Measurements from ENCODE around the gene KLF3. TPM values are rescaled to one million over a fixed set of nuclear protein-coding genes. Genes with fewer than 3 reads are reported as not detected.

KLF3 gene
- total and polyA plus RNA-seq, 2 experiments from 2014 or later = 15.0 to 16.5 TPM

DNA sequence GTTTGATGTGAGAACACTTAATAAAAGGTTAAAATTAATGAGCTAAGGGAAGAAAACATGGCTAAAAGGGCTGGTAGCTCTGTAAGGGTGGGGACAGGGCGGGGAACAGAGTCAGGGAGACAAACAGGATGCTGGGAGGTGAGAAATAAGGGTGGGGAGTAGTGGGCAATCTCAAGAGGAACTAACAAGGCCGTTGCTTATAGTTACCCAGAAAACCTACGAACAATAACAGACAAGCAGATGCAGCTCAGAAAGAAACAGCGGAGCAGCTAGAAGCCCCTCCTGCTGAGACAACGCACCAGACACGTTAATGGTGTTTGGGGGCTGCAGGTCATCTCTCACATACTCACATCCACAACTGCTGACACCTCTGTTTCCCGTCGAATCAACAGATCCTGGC, 9.7 kb upstream of the KLF3 start:
- H3K9me2 ChIP-seq (ENCODE audit: insufficient read depth) = no peaks in the 10 kb centered on the region
- H4K20me1 ChIP-seq (replicated peaks; ENCODE audit: insufficient read depth) = no peaks in the 10 kb centered on the region
- TF ChIP-seq STAT1 (IDR thresholded peaks at IDR 0.05; ENCODE audit: unreplicated experiment) (no peak), ZNF114 (CRISPR knock-in tag; IDR thresholded peaks at IDR 0.05) (no peak)
- TF ChIP-seq, protein P1, sequence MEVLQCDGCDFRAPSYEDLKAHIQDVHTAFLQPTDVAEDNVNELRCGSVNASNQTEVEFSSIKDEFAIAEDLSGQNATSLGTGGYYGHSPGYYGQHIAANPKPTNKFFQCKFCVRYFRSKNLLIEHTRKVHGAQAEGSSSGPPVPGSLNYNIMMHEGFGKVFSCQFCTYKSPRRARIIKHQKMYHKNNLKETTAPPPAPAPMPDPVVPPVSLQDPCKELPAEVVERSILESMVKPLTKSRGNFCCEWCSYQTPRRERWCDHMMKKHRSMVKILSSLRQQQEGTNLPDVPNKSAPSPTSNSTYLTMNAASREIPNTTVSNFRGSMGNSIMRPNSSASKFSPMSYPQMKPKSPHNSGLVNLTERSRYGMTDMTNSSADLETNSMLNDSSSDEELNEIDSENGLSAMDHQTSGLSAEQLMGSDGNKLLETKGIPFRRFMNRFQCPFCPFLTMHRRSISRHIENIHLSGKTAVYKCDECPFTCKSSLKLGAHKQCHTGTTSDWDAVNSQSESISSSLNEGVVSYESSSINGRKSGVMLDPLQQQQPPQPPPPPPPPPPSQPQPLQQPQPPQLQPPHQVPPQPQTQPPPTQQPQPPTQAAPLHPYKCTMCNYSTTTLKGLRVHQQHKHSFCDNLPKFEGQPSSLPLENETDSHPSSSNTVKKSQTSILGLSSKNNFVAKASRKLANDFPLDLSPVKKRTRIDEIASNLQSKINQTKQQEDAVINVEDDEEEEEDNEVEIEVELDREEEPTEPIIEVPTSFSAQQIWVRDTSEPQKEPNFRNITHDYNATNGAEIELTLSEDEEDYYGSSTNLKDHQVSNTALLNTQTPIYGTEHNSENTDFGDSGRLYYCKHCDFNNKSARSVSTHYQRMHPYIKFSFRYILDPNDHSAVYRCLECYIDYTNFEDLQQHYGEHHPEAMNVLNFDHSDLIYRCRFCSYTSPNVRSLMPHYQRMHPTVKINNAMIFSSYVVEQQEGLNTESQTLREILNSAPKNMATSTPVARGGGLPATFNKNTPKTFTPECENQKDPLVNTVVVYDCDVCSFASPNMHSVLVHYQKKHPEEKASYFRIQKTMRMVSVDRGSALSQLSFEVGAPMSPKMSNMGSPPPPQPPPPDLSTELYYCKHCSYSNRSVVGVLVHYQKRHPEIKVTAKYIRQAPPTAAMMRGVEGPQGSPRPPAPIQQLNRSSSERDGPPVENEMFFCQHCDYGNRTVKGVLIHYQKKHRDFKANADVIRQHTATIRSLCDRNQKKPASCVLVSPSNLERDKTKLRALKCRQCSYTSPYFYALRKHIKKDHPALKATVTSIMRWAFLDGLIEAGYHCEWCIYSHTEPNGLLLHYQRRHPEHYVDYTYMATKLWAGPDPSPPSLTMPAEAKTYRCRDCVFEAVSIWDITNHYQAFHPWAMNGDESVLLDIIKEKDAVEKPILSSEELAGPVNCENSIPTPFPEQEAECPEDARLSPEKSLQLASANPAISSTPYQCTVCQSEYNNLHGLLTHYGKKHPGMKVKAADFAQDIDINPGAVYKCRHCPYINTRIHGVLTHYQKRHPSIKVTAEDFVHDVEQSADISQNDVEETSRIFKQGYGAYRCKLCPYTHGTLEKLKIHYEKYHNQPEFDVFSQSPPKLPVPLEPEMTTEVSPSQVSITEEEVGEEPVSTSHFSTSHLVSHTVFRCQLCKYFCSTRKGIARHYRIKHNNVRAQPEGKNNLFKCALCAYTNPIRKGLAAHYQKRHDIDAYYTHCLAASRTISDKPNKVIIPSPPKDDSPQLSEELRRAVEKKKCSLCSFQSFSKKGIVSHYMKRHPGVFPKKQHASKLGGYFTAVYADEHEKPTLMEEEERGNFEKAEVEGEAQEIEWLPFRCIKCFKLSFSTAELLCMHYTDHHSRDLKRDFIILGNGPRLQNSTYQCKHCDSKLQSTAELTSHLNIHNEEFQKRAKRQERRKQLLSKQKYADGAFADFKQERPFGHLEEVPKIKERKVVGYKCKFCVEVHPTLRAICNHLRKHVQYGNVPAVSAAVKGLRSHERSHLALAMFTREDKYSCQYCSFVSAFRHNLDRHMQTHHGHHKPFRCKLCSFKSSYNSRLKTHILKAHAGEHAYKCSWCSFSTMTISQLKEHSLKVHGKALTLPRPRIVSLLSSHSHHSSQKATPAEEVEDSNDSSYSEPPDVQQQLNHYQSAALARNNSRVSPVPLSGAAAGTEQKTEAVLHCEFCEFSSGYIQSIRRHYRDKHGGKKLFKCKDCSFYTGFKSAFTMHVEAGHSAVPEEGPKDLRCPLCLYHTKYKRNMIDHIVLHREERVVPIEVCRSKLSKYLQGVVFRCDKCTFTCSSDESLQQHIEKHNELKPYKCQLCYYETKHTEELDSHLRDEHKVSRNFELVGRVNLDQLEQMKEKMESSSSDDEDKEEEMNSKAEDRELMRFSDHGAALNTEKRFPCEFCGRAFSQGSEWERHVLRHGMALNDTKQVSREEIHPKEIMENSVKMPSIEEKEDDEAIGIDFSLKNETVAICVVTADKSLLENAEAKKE (CRISPR knock-in tag; IDR thresholded peaks at IDR 0.05) = no peak
- Mint-ChIP-seq H3K4me1 (peaks cover 10% of the 10 kb centered on the region), H3K4me3 (no peak overlapping the region), H3K9me3 (no peaks in the 10 kb centered on the region), H3K27ac (no peak overlapping the region), H3K36me3 (ENCODE audit: low read depth) (no peaks in the 10 kb centered on the region), H3K27me3 (ENCODE audit: insufficient read depth, low read depth, poor library complexity) (peaks cover 9% of the 10 kb centered on the region)
- H3K4me2 ChIP-seq = no peak overlapping the region
- H3K36me3 ChIP-seq (ENCODE audit: insufficient read depth) = no peaks in the 10 kb centered on the region
- no peak overlapping the region for H2AFZ ChIP-seq
- no peaks in the 10 kb centered on the region for H3K4me1 ChIP-seq (ENCODE audit: insufficient read depth)
- no peaks in the 10 kb centered on the region for H3F3A ChIP-seq (replicated peaks; ENCODE audit: low read depth)
- H3K27me3 ChIP-seq (ENCODE audit: insufficient read depth) = no peaks in the 10 kb centered on the region
- no peak for DNase-seq (ENCODE audit: low spot score)
- H3K79me2 ChIP-seq (replicated peaks; ENCODE audit: insufficient read depth) = no peaks in the 10 kb centered on the region
- no peak for ATAC-seq
- H3K27ac ChIP-seq (ENCODE audit: low read depth) = no peak overlapping the region
- no peak overlapping the region for H3K4me3 ChIP-seq

DNA sequence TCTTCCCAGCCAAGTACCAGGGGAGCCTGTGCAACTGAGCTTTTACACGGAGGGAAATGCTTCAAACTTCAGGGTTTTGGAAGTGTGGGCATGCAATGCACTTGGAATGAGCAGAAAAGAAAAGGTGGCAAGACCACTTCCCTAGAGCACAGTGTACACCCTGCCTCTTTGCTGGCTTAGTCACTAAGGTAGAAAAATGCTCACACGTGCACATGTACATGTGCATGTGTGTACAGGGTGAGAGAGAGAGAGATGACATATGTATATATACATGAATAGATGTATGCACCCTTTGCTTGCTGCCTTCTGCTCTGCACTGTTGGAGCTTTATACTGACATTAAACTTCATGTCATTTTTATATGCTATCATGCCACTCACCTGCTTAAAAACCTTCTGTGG, 7.9 kb upstream of the KLF3 start:
- Histone ChIP-seq H4K20me1 (replicated peaks; ENCODE audit: insufficient read depth) (no peaks in the 10 kb centered on the region), H3K79me2 (replicated peaks; ENCODE audit: insufficient read depth) (no peaks in the 10 kb centered on the region), H3K36me3 (ENCODE audit: insufficient read depth) (no peaks in the 10 kb centered on the region), H3K9me2 (ENCODE audit: insufficient read depth) (no peaks in the 10 kb centered on the region), H3K4me1 (ENCODE audit: insufficient read depth) (no peaks in the 10 kb centered on the region), H3K27ac (ENCODE audit: low read depth) (no peak overlapping the region), H3K27me3 (ENCODE audit: insufficient read depth) (peaks cover 6% of the 10 kb centered on the region), H3K4me3 (no peak overlapping the region), H3F3A (replicated peaks; ENCODE audit: low read depth) (no peaks in the 10 kb centered on the region), H2AFZ (no peak overlapping the region), H3K4me2 (no peak overlapping the region)
- Mint-ChIP-seq H3K36me3 (ENCODE audit: low read depth) (peaks cover 5% of the 10 kb centered on the region; the same call in 2 of the 3 replicates), H3K9me3 (no peaks in the 10 kb centered on the region), H3K27me3 (ENCODE audit: insufficient read depth, low read depth, poor library complexity) (peaks cover 14% of the 10 kb centered on the region), H3K4me1 (peaks cover 10% of the 10 kb centered on the region), H3K4me3 (no peak overlapping the region), H3K27ac (no peak overlapping the region)
- DNase-seq (ENCODE audit: low spot score) = no peak
- no peak for ATAC-seq
- TF ChIP-seq, protein P2, sequence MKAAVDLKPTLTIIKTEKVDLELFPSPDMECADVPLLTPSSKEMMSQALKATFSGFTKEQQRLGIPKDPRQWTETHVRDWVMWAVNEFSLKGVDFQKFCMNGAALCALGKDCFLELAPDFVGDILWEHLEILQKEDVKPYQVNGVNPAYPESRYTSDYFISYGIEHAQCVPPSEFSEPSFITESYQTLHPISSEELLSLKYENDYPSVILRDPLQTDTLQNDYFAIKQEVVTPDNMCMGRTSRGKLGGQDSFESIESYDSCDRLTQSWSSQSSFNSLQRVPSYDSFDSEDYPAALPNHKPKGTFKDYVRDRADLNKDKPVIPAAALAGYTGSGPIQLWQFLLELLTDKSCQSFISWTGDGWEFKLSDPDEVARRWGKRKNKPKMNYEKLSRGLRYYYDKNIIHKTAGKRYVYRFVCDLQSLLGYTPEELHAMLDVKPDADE (IDR thresholded peaks at IDR 0.05) = no peak
- TF ChIP-seq, protein P3, sequence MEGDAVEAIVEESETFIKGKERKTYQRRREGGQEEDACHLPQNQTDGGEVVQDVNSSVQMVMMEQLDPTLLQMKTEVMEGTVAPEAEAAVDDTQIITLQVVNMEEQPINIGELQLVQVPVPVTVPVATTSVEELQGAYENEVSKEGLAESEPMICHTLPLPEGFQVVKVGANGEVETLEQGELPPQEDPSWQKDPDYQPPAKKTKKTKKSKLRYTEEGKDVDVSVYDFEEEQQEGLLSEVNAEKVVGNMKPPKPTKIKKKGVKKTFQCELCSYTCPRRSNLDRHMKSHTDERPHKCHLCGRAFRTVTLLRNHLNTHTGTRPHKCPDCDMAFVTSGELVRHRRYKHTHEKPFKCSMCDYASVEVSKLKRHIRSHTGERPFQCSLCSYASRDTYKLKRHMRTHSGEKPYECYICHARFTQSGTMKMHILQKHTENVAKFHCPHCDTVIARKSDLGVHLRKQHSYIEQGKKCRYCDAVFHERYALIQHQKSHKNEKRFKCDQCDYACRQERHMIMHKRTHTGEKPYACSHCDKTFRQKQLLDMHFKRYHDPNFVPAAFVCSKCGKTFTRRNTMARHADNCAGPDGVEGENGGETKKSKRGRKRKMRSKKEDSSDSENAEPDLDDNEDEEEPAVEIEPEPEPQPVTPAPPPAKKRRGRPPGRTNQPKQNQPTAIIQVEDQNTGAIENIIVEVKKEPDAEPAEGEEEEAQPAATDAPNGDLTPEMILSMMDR (conservative IDR thresholded peaks at IDR 0.05; ENCODE audit: low read depth in 2 of 2) = no peak
- no peak for TF ChIP-seq CREB1 (CRISPR knock-in tag; IDR thresholded peaks at IDR 0.05; ENCODE audit: low read depth)
- TF ChIP-seq, protein P4, sequence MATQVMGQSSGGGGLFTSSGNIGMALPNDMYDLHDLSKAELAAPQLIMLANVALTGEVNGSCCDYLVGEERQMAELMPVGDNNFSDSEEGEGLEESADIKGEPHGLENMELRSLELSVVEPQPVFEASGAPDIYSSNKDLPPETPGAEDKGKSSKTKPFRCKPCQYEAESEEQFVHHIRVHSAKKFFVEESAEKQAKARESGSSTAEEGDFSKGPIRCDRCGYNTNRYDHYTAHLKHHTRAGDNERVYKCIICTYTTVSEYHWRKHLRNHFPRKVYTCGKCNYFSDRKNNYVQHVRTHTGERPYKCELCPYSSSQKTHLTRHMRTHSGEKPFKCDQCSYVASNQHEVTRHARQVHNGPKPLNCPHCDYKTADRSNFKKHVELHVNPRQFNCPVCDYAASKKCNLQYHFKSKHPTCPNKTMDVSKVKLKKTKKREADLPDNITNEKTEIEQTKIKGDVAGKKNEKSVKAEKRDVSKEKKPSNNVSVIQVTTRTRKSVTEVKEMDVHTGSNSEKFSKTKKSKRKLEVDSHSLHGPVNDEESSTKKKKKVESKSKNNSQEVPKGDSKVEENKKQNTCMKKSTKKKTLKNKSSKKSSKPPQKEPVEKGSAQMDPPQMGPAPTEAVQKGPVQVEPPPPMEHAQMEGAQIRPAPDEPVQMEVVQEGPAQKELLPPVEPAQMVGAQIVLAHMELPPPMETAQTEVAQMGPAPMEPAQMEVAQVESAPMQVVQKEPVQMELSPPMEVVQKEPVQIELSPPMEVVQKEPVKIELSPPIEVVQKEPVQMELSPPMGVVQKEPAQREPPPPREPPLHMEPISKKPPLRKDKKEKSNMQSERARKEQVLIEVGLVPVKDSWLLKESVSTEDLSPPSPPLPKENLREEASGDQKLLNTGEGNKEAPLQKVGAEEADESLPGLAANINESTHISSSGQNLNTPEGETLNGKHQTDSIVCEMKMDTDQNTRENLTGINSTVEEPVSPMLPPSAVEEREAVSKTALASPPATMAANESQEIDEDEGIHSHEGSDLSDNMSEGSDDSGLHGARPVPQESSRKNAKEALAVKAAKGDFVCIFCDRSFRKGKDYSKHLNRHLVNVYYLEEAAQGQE (IDR thresholded peaks at IDR 0.05; ENCODE audit: unreplicated experiment) = no peak
